OCI-LY7 (cell line): ENCODE data around the gene GPT2. TPM values are rescaled to one million over a fixed set of nuclear protein-coding genes. Genes with fewer than 3 reads are reported as not detected.

Source experiments
- BruUV-seq: library from RNA; stranded (reverse); fragments of 400-500 nt; replicated peaks from 2 replicates; lab custom pipeline; 2021; lab: Mats Ljungman, UMichigan
- CTCF ChIA-PET: fragments of 300-600 bp; sonication (Branson Sonifier 250); formaldehyde crosslinking; loops from one replicate; lab custom pipeline; 2022; ENCODE audit warnings: antibody characterized with exemption; ENCODE audit not compliant: unreplicated experiment; lab: Charles Lee
- POLR2A ChIA-PET: fragments of 300-600 bp; sonication (Branson Sonifier 250); formaldehyde crosslinking; loops from one replicate; lab custom pipeline; 2022; ENCODE audit warnings: antibody characterized with exemption; lab: Charles Lee
- DNase-seq: peaks from one replicate; pipeline ENCODE4 v3.0.0-alpha.2; 2015; ENCODE audit warnings: low spot score
- H2AFZ ChIP-seq: fragments of 200-600 bp; sonication (generic), shearing (Covaris generic); 2 replicates; pipeline ENCODE4 v1.6.1; 2014; ENCODE audit warnings: mild to moderate bottlenecking, antibody characterized with exemption, low read length, moderate library complexity
- H3K27ac ChIP-seq: fragments of 200-600 bp; sonication (generic); 2 replicates; pipeline ENCODE4 v1.5.1; 2014; ENCODE audit warnings: mixed run types, low read depth, mild to moderate bottlenecking, moderate library complexity, low read length, inconsistent platforms; ENCODE audit not compliant: poor library complexity, severe bottlenecking
- H3K36me3 ChIP-seq: fragments of 200-600 bp; sonication (generic); 2 replicates; pipeline ENCODE4 v1.6.1; 2014; ENCODE audit warnings: mild to moderate bottlenecking, antibody characterized with exemption, low read length, moderate library complexity, mixed read lengths; ENCODE audit not compliant: insufficient read depth
- H3K4me1 ChIP-seq: fragments of 200-600 bp; sonication (generic); 2 replicates; pipeline ENCODE4 v1.5.1; 2014; ENCODE audit warnings: mild to moderate bottlenecking, low read length; ENCODE audit not compliant: insufficient read depth, poor library complexity, severe bottlenecking
- H3K4me2 ChIP-seq: fragments of 200-600 bp; sonication (generic); 2 replicates; pipeline ENCODE4 v1.6.1; 2014; ENCODE audit warnings: mild to moderate bottlenecking, low read length
- H3K4me3 ChIP-seq: fragments of 200-600 bp; sonication (generic); 2 replicates; pipeline ENCODE4 v1.5.1; 2014; ENCODE audit warnings: mild to moderate bottlenecking, low read depth, low read length; ENCODE audit not compliant: poor library complexity, severe bottlenecking
- H3K79me2 ChIP-seq: fragments of 200-600 bp; sonication (generic); 2 replicates; pipeline ENCODE4 v1.6.1; 2016; ENCODE audit warnings: low read depth, mild to moderate bottlenecking, low read length, moderate library complexity, mixed read lengths; ENCODE audit not compliant: insufficient read depth
- H3K9me2 ChIP-seq: fragments of 200-600 bp; sonication (generic); 2 replicates; pipeline ENCODE4 v1.6.1; 2016; ENCODE audit warnings: mild to moderate bottlenecking, low read length, mixed read lengths; ENCODE audit not compliant: insufficient read depth
- H3K9me3 ChIP-seq: fragments of 200-600 bp; sonication (generic); 2 replicates; pipeline ENCODE4 v1.6.1; 2014; ENCODE audit warnings: mild to moderate bottlenecking, mixed run types, low read length, mixed read lengths
- H4K20me1 ChIP-seq: fragments of 200-600 bp; sonication (generic); 2 replicates; pipeline ENCODE4 v1.6.1; 2014; ENCODE audit warnings: mild to moderate bottlenecking, antibody characterized with exemption, low read length, moderate library complexity, mixed read lengths; ENCODE audit not compliant: insufficient read depth
- CTCF ChIP-seq: fragments of 200-600 bp; sonication (generic); conservative IDR thresholded peaks from 2 replicates; pipeline ENCODE4 v1.5.1; 2014; ENCODE audit warnings: mild to moderate bottlenecking, antibody characterized with exemption, low read length, moderate library complexity, mixed read lengths
- EZH2phosphoT487 ChIP-seq: fragments of 200-600 bp; sonication (generic); IDR thresholded peaks from 2 replicates; pipeline ENCODE4 v1.6.1; 2018; ENCODE audit warnings: low read depth, borderline replicate concordance, mild to moderate bottlenecking, mixed run types, antibody characterized with exemption, low read length, moderate library complexity, mixed read lengths
- intact Hi-C: fragments of 100-400 bp; cut with micrococcal nuclease; formaldehyde crosslinking; loops from one replicate; pipeline ENCODE4 v1.10.0; 2022; ENCODE audit not compliant: unreplicated experiment
- total RNA-seq, 2 experiments: library from RNA; depleted of rRNA in 1 of 2; stranded (reverse); fragments of >200 nt in 1 of 2; shearing (Covaris generic) in 1 of 2; gene quantifications; 2 replicates each; pipeline ENCODE4 v1.2.3, GENCODE V29; 2014 to 2022

The GPT2 gene
- total RNA-seq, 2 experiments from 2014 or later, result 42.5 to 105 TPM

GRCh38 chr16:46899443-46900143 lies 15.4 kb downstream of the GPT2 start:
- Histone ChIP-seq H4K20me1 (no peaks in the 10 kb centered on the region), H3K4me1 (no peaks in the 10 kb centered on the region), H3K9me2 (no peaks in the 10 kb centered on the region), H3K9me3 (no peaks in the 10 kb centered on the region), H3K27ac (no peak overlapping the region), H3K36me3 (peaks cover 55% of the 10 kb centered on the region), H3K79me2 (no peaks in the 10 kb centered on the region), H2AFZ (no peak overlapping the region), H3K4me3 (no peak overlapping the region), H3K4me2 (no peak overlapping the region)
- no TSS peak for BruUV-seq
- DNase-seq, result no peak
- intact Hi-C loops, result no loop called here
- ChIA-PET POLR2A (no interaction called here), CTCF (no interaction called here)
- TF ChIP-seq EZH2phosphoT487 (no peak), CTCF (no peak)

- Histone ChIP-seq H3K4me3 (no peak overlapping the region), H3K4me1 (no peaks in the 10 kb centered on the region), H3K9me2 (no peaks in the 10 kb centered on the region), H2AFZ (no peak overlapping the region), H3K79me2 (no peaks in the 10 kb centered on the region), H3K36me3 (peaks cover 55% of the 10 kb centered on the region), H3K9me3 (no peaks in the 10 kb centered on the region), H3K27ac (no peak overlapping the region), H3K4me2 (no peak overlapping the region), H4K20me1 (no peaks in the 10 kb centered on the region)
- intact Hi-C loops, result no loop called here
- CTCF ChIA-PET, result no interaction called here
- DNase-seq, result no peak
- TF ChIP-seq EZH2phosphoT487 (no peak), CTCF (no peak)
- BruUV-seq, result no TSS peak
- POLR2A ChIA-PET, result no interaction called here
Observed at GRCh38 chr16:46900455-46901235, 16.5 kb downstream of the GPT2 start.

- H3K9me3 ChIP-seq, result no peaks in the 10 kb centered on the region
- ChIA-PET CTCF (no interaction called here), POLR2A (no interaction called here)
- H2AFZ ChIP-seq, result no peak overlapping the region
- no peak for TF ChIP-seq CTCF
- TF ChIP-seq EZH2phosphoT487, result no peak
- no peak for DNase-seq
- no TSS peak for BruUV-seq
- no peak overlapping the region for H3K27ac ChIP-seq
- peaks cover 52% of the 10 kb centered on the region for H3K36me3 ChIP-seq
- intact Hi-C loops, result no loop called here
- H3K4me1 ChIP-seq, result no peaks in the 10 kb centered on the region
- no peak overlapping the region for H3K4me3 ChIP-seq
- no peak overlapping the region for H3K4me2 ChIP-seq
- H3K9me2 ChIP-seq, result no peaks in the 10 kb centered on the region
- H4K20me1 ChIP-seq, result no peaks in the 10 kb centered on the region
- H3K79me2 ChIP-seq, result no peaks in the 10 kb centered on the region
Observed at GRCh38 chr16:46901709-46902108, 17.5 kb downstream of the GPT2 start.
